HepG2 (cell line): ENCODE measurements around the gene ST6GALNAC4. TPM values are rescaled to one million over a fixed set of nuclear protein-coding genes. Genes with fewer than 3 reads are reported as not detected.
A peak's percentile ranks its signal among the peaks of the same experiment; 100 is the strongest.

Source experiments
- BHLHE40 ChIP-seq: IDR thresholded peaks from 2 replicates; pipeline ENCODE4 v1.6.1; 2011; ENCODE audit warnings: low read length, improper control_type of control experiment
- CEBPB ChIP-seq: IDR thresholded peaks from 2 replicates; pipeline ENCODE4 v1.6.1; 2011; ENCODE audit warnings: low read depth, low read length, improper control_type of control experiment, borderline replicate concordance
- CREB1 ChIP-seq, 2 experiments: fragments of 450-650 bp in 1 of 2; IDR thresholded peaks; 2 replicates each; pipeline ENCODE4 v1.6.1; 2016 to 2017; ENCODE audit warnings: control low read depth in 1 of 2, mild to moderate bottlenecking in 1 of 2, missing compliant biosample characterization in 1 of 2, missing genetic modification characterization in 1 of 2
- ELF3 ChIP-seq: IDR thresholded peaks from 2 replicates; pipeline ENCODE4 v1.6.1; 2016; ENCODE audit warnings: missing genetic modification reagents, missing compliant biosample characterization
- ELF4 ChIP-seq: sonication (generic); formaldehyde crosslinking; IDR thresholded peaks from 2 replicates; pipeline ENCODE4 v1.5.0; 2020; ENCODE audit warnings: missing genetic modification reagents, mild to moderate bottlenecking, moderate library complexity, borderline replicate concordance
- FOSL2 ChIP-seq: sonication (generic); formaldehyde crosslinking; IDR thresholded peaks from 2 replicates; pipeline ENCODE4 v1.4.0; 2020; ENCODE audit warnings: missing genetic modification reagents
- FOXA3 ChIP-seq: IDR thresholded peaks from 2 replicates; pipeline ENCODE4 v1.6.1; 2016; ENCODE audit warnings: missing genetic modification reagents, missing compliant biosample characterization
- HMG20A ChIP-seq: IDR thresholded peaks from 2 replicates; pipeline ENCODE4 v1.6.1; 2016; ENCODE audit warnings: borderline replicate concordance
- HMG20B ChIP-seq: conservative IDR thresholded peaks from 2 replicates; pipeline ENCODE4 v1.6.1; 2016; ENCODE audit warnings: missing genetic modification reagents, missing compliant biosample characterization
- HNRNPUL1 ChIP-seq: fragments of 200-400 bp; formaldehyde crosslinking; IDR thresholded peaks from 2 replicates; pipeline ENCODE4 v1.6.1; 2017; ENCODE audit warnings: low read depth, mild to moderate bottlenecking, low read length, moderate library complexity
- KAT8 ChIP-seq: IDR thresholded peaks from 2 replicates; pipeline ENCODE4 v1.6.1; 2016; ENCODE audit warnings: missing genetic modification reagents, missing compliant biosample characterization
- KLF16 ChIP-seq, 2 experiments: sonication (generic) in 1 of 2; formaldehyde crosslinking in 1 of 2; IDR thresholded peaks; 2 replicates each; pipeline versions ENCODE4 v1.6.1 to v1.8.0; 2016 to 2023; ENCODE audit warnings: missing genetic modification reagents in 2 of 2, missing compliant biosample characterization in 1 of 2
- MATR3 ChIP-seq: sonication (generic); formaldehyde crosslinking; IDR thresholded peaks from 2 replicates; pipeline ENCODE4 v1.4.0; 2020; ENCODE audit warnings: missing genetic modification reagents
- NFE2L2 ChIP-seq: fragments of 150-350 bp; IDR thresholded peaks from 2 replicates; pipeline ENCODE4 v1.6.1; 2014; ENCODE audit warnings: low read length
- NFKBIZ ChIP-seq: IDR thresholded peaks from 2 replicates; pipeline ENCODE4 v1.6.1; 2018; ENCODE audit warnings: missing genetic modification reagents, missing compliant biosample characterization
- SOX6 ChIP-seq, 2 experiments: fragments of 450-650 bp in 1 of 2; sonication (generic) in 1 of 2; formaldehyde crosslinking in 1 of 2; IDR thresholded peaks; 2 replicates each; pipeline versions ENCODE4 v1.4.0 to v1.6.1; 2017 to 2020; ENCODE audit warnings: antibody characterized with exemption in 1 of 2, mild to moderate bottlenecking in 1 of 2, missing genetic modification reagents in 1 of 2
- TAF1 ChIP-seq: sonication (generic); formaldehyde crosslinking; IDR thresholded peaks from 2 replicates; pipeline ENCODE4 v1.4.0; 2020; ENCODE audit warnings: missing genetic modification reagents
- TGIF2 ChIP-seq: IDR thresholded peaks from 2 replicates; pipeline ENCODE4 v1.6.1; 2016; ENCODE audit warnings: control low read depth, missing compliant biosample characterization
- ZNF121 ChIP-seq: sonication (generic); formaldehyde crosslinking; IDR thresholded peaks from 2 replicates; pipeline ENCODE4 v1.5.0; 2020; ENCODE audit warnings: mild to moderate bottlenecking, missing genetic modification reagents
- ZNF724P ChIP-seq: sonication (generic); formaldehyde crosslinking; IDR thresholded peaks from 2 replicates; pipeline ENCODE4 v1.8.0; 2022; ENCODE audit warnings: missing genetic modification reagents, borderline replicate concordance
- ZNF768 ChIP-seq: sonication (generic); formaldehyde crosslinking; IDR thresholded peaks from 2 replicates; pipeline ENCODE4 v1.4.0; 2020; ENCODE audit warnings: missing genetic modification reagents
- polyA plus RNA-seq, 8 experiments: library from polyadenylated mRNA; depleted of rRNA in 3 of 8; stranded (reverse) in 7 of 8; unstranded in 1 of 8; fragments of >200 nt; fragmentation: Illumina TruSeq in 4 of 8; extraction: Trizol in 4 of 8; gene quantifications; 2 replicates each; pipeline versions ENCODE4 v1.2.1 to v1.2.3, GENCODE V29; 2011 to 2016; ENCODE audit warnings: low read depth in 4 of 8, missing spikeins in 1 of 8, mixed read lengths in 1 of 8; ENCODE audit not compliant: insufficient read depth in 1 of 8
- total RNA-seq, 5 experiments: library from RNA; depleted of rRNA; stranded (reverse); fragments of >200 nt; fragmentation: Illumina TruSeq; extraction: Trizol; gene quantifications; 2 replicates each; pipeline ENCODE4 v1.2.3, GENCODE V29; 2016; ENCODE audit warnings: low read depth in 1 of 5
- TF ChIP-seq, protein P1 (sequence below): IDR thresholded peaks from 2 replicates; pipeline ENCODE4 v1.6.1; 2016; ENCODE audit warnings: mild to moderate bottlenecking
- TF ChIP-seq, protein P2 (sequence below): sonication (generic); formaldehyde crosslinking; IDR thresholded peaks from 2 replicates; pipeline ENCODE4 v1.5.1; 2020; ENCODE audit warnings: mild to moderate bottlenecking, missing genetic modification reagents, moderate library complexity
- TF ChIP-seq, protein P3 (sequence below): IDR thresholded peaks from 2 replicates; pipeline ENCODE4 v1.6.1; 2016; ENCODE audit warnings: missing compliant biosample characterization, missing genetic modification reagents, borderline replicate concordance

Gene ST6GALNAC4
- total and polyA plus RNA-seq, 2 of the 13 experiments (the other 11 are each of a cell fraction or from before 2014, with no cell fraction given): 18.8 to 27.7 TPM

GRCh38 chr9:127919253-127919815 lies 2.5 kb upstream of the ST6GALNAC4 start (continued):
- TF ChIP-seq, protein P1, sequence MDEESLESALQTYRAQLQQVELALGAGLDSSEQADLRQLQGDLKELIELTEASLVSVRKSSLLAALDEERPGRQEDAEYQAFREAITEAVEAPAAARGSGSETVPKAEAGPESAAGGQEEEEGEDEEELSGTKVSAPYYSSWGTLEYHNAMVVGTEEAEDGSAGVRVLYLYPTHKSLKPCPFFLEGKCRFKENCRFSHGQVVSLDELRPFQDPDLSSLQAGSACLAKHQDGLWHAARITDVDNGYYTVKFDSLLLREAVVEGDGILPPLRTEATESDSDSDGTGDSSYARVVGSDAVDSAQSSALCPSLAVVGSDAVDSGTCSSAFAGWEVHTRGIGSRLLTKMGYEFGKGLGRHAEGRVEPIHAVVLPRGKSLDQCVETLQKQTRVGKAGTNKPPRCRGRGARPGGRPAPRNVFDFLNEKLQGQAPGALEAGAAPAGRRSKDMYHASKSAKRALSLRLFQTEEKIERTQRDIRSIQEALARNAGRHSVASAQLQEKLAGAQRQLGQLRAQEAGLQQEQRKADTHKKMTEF (CRISPR knock-in tag): peak; percentile 36
- TF ChIP-seq ZNF768 (CRISPR knock-in tag) (peak; percentile 93), ZNF724P (CRISPR knock-in tag) (0 out of 2 replicates have a peak, but pooled peaks have one; percentile 17), KLF16 (CRISPR knock-in tag; IDR thresholded peaks at IDR 0.05) (peak in 1 of 2 experiments; percentile 48; a peak in 1 of 4 replicates), ZNF121 (CRISPR knock-in tag) (peak; percentile 89), CEBPB (peak; percentile 91), NFE2L2 (peak; percentile 55; the same call in 1 of the 2 replicates), KAT8 (peak; percentile 45; the same call in 1 of the 2 replicates), NFKBIZ (CRISPR knock-in tag) (peak; percentile 18; the same call in 1 of the 2 replicates), FOXA3 (CRISPR knock-in tag) (0 out of 2 replicates have a peak, but pooled peaks have one; percentile 26), FOSL2 (peak; percentile 97), SOX6 (IDR thresholded peaks at IDR 0.05) (no peak), SOX6 (CRISPR knock-in tag; IDR thresholded peaks at IDR 0.05) (no peak), TAF1 (CRISPR knock-in tag) (peak; percentile 41; the same call in 1 of the 2 replicates), ELF3 (peak; percentile 49; the same call in 1 of the 2 replicates), HNRNPUL1 (no peak), BHLHE40 (0 out of 2 replicates have a peak, but pooled peaks have one; percentile 3), HMG20A (CRISPR knock-in tag) (peak; percentile 67; the same call in 1 of the 2 replicates), TGIF2 (CRISPR knock-in tag) (0 out of 2 replicates have a peak, but pooled peaks have one; percentile 49), HMG20B (CRISPR knock-in tag) (no peak), CREB1 (IDR thresholded peaks at IDR 0.05) (peak; percentile 37; the same call in 1 of the 2 replicates), CREB1 (CRISPR knock-in tag; IDR thresholded peaks at IDR 0.05) (peak; percentile 58; the same call in 1 of the 2 replicates), ELF4 (CRISPR knock-in tag) (no peak), MATR3 (CRISPR knock-in tag) (no peak)
- TF ChIP-seq, protein P2, sequence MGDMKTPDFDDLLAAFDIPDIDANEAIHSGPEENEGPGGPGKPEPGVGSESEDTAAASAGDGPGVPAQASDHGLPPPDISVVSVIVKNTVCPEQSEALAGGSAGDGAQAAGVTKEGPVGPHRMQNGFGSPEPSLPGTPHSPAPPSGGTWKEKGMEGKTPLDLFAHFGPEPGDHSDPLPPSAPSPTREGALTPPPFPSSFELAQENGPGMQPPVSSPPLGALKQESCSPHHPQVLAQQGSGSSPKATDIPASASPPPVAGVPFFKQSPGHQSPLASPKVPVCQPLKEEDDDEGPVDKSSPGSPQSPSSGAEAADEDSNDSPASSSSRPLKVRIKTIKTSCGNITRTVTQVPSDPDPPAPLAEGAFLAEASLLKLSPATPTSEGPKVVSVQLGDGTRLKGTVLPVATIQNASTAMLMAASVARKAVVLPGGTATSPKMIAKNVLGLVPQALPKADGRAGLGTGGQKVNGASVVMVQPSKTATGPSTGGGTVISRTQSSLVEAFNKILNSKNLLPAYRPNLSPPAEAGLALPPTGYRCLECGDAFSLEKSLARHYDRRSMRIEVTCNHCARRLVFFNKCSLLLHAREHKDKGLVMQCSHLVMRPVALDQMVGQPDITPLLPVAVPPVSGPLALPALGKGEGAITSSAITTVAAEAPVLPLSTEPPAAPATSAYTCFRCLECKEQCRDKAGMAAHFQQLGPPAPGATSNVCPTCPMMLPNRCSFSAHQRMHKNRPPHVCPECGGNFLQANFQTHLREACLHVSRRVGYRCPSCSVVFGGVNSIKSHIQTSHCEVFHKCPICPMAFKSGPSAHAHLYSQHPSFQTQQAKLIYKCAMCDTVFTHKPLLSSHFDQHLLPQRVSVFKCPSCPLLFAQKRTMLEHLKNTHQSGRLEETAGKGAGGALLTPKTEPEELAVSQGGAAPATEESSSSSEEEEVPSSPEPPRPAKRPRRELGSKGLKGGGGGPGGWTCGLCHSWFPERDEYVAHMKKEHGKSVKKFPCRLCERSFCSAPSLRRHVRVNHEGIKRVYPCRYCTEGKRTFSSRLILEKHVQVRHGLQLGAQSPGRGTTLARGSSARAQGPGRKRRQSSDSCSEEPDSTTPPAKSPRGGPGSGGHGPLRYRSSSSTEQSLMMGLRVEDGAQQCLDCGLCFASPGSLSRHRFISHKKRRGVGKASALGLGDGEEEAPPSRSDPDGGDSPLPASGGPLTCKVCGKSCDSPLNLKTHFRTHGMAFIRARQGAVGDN (CRISPR knock-in tag): peak; percentile 39; the same call in 1 of the 2 replicates
- TF ChIP-seq, protein P3, sequence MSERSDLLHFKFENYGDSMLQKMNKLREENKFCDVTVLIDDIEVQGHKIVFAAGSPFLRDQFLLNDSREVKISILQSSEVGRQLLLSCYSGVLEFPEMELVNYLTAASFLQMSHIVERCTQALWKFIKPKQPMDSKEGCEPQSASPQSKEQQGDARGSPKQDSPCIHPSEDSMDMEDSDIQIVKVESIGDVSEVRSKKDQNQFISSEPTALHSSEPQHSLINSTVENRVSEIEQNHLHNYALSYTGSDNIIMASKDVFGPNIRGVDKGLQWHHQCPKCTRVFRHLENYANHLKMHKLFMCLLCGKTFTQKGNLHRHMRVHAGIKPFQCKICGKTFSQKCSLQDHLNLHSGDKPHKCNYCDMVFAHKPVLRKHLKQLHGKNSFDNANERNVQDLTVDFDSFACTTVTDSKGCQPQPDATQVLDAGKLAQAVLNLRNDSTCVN: 0 out of 2 replicates have a peak, but pooled peaks have one; percentile 39
